Measurements from ENCODE around the gene BIRC3.

DNA sequence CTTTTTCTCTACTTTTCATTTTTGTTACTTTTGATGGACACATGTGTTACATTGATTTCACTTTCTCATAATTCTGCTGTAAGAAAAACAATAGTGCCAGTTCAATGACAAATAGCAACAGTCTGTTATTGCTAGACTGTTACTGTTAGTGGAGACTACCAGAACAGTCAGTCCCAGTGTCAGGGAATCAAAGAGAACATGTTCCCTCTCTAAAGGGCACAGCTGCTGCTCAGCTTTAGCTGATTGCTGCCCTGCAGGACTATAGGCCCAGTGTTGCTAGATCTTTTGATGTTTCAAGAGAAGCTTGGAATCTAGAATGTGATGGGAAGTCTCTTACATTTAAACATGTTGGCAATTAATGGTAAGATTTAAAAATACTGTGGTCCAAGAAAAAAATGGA is 3.4 kb downstream of the BIRC3 start:
- TF ChIP-seq, protein P1, sequence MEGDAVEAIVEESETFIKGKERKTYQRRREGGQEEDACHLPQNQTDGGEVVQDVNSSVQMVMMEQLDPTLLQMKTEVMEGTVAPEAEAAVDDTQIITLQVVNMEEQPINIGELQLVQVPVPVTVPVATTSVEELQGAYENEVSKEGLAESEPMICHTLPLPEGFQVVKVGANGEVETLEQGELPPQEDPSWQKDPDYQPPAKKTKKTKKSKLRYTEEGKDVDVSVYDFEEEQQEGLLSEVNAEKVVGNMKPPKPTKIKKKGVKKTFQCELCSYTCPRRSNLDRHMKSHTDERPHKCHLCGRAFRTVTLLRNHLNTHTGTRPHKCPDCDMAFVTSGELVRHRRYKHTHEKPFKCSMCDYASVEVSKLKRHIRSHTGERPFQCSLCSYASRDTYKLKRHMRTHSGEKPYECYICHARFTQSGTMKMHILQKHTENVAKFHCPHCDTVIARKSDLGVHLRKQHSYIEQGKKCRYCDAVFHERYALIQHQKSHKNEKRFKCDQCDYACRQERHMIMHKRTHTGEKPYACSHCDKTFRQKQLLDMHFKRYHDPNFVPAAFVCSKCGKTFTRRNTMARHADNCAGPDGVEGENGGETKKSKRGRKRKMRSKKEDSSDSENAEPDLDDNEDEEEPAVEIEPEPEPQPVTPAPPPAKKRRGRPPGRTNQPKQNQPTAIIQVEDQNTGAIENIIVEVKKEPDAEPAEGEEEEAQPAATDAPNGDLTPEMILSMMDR (IDR thresholded peaks at IDR 0.05) = no peak
- no peak for TF ChIP-seq POLR2A (IDR thresholded peaks at IDR 0.05)
